ENCODE measurements around the gene HAGH.

The HAGH gene

DNA sequence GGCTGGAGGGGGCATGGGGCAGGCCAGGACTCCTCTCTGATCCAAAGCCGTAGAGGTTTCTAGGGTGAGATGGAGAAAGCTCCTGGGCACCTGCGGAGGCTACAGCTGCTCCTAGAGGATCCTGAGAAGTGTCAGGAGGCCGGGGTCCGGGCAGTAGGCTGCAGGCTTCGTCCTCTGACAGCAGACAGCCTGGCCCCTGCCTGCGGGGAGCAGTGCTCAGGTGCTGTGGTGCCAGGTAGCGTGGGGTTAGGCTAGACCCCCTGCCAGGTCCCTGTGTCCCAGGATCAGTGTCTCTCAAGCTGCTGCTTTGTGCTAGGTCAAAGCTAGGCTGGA, 52.2 kb downstream of the HAGH start:
- peak overlapping the region in 1 of 2 donors; percentile 81 for H3K4me3 ChIP-seq (ENCODE audit: low read length in 2 of 2)
- no peak overlapping the region for H3K9ac ChIP-seq (ENCODE audit: low read depth in 1 of 2, low read length in 2 of 2)
- H3K36me3 ChIP-seq (ENCODE audit: control insufficient read depth in 2 of 2, insufficient read depth in 2 of 2, low read length in 2 of 2) = peaks cover 16 to 33% of the 10 kb centered on the region in 2 donors
- H3K4me1 ChIP-seq (ENCODE audit: control insufficient read depth in 2 of 2, insufficient read depth in 2 of 2, low read length in 2 of 2) = peaks cover 27 to 34% of the 10 kb centered on the region in 2 donors
- no peaks in the 10 kb centered on the region for H3K27me3 ChIP-seq (ENCODE audit: control insufficient read depth in 2 of 2, insufficient read depth in 2 of 2, low read length in 2 of 2)
- no peaks in the 10 kb centered on the region for H3K9me3 ChIP-seq (ENCODE audit: control insufficient read depth in 2 of 2, low read length in 2 of 2)
- no peak overlapping the region for H3K27ac ChIP-seq (ENCODE audit: low read depth in 2 of 2, low read length in 2 of 2)

DNA sequence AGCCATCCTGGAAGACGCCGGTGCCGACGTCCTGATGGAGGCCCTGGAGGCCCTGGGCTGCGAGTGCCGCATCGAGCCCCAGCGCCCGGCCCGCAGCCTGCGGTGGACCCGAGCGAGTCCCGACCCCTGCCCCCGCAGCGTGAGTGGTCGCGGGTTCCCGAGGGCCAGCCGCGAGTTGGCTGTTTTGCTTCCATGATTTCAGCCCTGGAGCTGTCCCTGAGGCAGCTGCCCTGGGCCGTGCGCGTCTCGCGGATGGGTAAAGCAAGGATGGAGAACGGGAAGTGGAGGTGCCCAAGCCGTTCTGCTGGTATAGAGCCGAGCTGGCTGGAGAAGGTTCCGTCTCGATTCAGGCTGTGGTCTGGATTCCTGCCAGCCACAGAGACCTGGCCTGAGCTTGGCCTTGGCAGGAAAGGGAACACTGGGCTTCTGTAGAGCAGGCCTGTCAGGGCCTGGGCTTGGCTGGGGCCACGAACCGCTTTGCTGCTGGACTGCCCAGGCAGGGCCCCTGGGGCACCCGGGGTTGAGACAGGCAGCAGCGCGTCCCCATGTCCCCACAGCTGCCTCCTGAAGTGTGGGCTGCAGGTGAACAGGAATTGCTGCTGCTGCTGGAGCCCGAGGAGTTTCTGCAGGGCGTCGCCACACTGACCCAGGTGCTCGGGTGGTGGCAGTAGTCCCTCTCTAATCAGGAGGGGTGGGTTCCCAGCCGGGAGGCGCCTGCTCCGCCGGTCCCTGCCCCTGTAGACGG, 52.8 kb downstream of the HAGH start:
- peaks cover 27 to 34% of the 10 kb centered on the region in 2 donors for H3K4me1 ChIP-seq (ENCODE audit: control insufficient read depth in 2 of 2, insufficient read depth in 2 of 2, low read length in 2 of 2)
- H3K9ac ChIP-seq (ENCODE audit: low read depth in 1 of 2, low read length in 2 of 2) = peak overlapping the region; percentile 68 to 79
- H3K27me3 ChIP-seq (ENCODE audit: control insufficient read depth in 2 of 2, insufficient read depth in 2 of 2, low read length in 2 of 2) = no peaks in the 10 kb centered on the region
- H3K36me3 ChIP-seq (ENCODE audit: control insufficient read depth in 2 of 2, insufficient read depth in 2 of 2, low read length in 2 of 2) = peaks cover 16 to 30% of the 10 kb centered on the region in 2 donors
- no peaks in the 10 kb centered on the region for H3K9me3 ChIP-seq (ENCODE audit: control insufficient read depth in 2 of 2, low read length in 2 of 2)
- peak overlapping the region; percentile 81 to 88 for H3K4me3 ChIP-seq (ENCODE audit: low read length in 2 of 2)
- peak overlapping the region; percentile 90 to 91 for H3K27ac ChIP-seq (ENCODE audit: low read depth in 2 of 2, low read length in 2 of 2)

DNA sequence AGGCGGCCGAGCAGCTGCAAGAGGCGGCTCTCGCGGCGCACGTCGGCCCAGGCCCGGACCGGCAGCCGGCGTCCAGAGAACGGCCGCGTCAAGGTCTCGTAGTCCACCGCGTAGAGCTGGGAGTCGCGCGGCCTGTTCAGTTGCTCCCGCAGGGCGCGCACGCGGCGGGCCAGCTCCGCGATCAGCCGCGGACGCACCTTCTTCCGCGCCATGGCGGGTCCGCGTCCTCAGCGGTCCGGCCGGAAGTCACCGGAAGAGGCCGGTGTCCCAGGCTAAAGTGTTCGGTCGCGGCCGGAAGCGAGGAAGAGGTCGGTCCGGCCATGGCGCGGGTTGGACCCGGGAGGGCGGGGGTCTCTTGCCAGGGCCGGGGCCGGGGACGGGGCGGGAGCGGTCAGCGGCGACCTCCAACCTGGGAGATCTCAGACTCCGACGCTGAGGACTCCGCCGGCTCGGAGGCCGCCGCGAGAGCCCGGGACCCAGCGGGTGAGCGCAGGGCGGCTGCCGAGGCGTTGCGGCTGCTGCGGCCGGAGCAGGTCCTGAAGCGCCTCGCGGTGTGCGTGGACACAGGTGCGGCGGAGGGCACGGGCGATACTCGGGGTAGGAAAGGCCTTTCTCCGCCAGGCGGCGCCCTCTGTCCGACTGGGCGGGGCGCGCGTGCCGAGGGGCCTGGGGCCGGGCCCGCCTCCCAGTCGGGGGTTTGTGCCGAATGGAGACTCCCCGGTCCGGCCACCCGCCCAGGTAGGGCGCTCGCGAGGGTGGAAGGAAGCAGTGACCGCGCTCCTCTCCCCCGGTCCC, 53.5 kb downstream of the HAGH start, which contains the start of gene MRPS34:
Gene MRPS34 (minus strand): TSS at position 227 of the 795 bp plus-strand sequence. CDS start 15 bp downstream, at position 212.
- Histone ChIP-seq H3K4me3 (ENCODE audit: low read length in 2 of 2) (peak within 1 kb of the TSS; percentile 81 to 88), H3K9ac (ENCODE audit: low read depth in 1 of 2, low read length in 2 of 2) (peak within 1 kb of the TSS; percentile 78 to 79), H3K27me3 (ENCODE audit: control insufficient read depth in 2 of 2, insufficient read depth in 2 of 2, low read length in 2 of 2) (no peaks in the 10 kb centered on the region), H3K36me3 (ENCODE audit: control insufficient read depth in 2 of 2, insufficient read depth in 2 of 2, low read length in 2 of 2) (peaks cover 19 to 32% of the 10 kb centered on the region in 2 donors), H3K27ac (ENCODE audit: low read depth in 2 of 2, low read length in 2 of 2) (peak within 1 kb of the TSS; percentile 90 to 91), H3K9me3 (ENCODE audit: control insufficient read depth in 2 of 2, low read length in 2 of 2) (no peaks in the 10 kb centered on the region), H3K4me1 (ENCODE audit: control insufficient read depth in 2 of 2, insufficient read depth in 2 of 2, low read length in 2 of 2) (peaks cover 27 to 34% of the 10 kb centered on the region in 2 donors)

DNA sequence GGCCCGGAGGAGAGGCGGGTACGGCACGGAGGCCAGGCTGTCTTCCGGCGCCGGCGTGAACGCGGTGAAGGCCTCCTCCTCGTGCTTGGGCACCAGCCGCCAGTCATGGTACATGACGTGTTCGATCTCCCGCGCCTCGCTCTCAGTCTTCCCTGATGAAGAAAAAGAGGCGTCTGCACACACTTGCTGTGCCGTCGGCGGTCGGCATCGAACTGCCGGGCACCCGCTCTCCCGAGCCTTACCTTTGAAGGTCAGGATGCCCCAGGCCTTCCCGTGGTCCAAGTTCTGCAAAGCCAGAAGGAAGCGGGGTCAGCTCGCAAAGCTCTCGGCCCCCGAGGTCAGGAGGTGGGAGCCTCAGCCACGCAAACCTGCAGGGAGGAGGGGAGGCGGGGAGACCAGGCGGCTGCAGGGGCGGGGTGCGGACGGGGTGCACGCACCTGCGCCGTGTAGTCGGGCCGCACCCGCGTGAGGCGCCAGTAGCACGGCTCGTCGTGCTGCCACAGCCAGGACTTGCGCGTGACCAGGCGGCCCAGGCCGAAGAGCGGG, 54.2 kb downstream of the HAGH start, which contains the start of gene EME2:
Gene EME2 (plus strand): TSS at position 449 of the 546 bp plus-strand sequence. CDS start 418 bp downstream, outside the sequence.
- Histone ChIP-seq H3K36me3 (ENCODE audit: control insufficient read depth in 2 of 2, insufficient read depth in 2 of 2, low read length in 2 of 2) (peaks cover 19 to 32% of the 10 kb centered on the region in 2 donors), H3K4me1 (ENCODE audit: control insufficient read depth in 2 of 2, insufficient read depth in 2 of 2, low read length in 2 of 2) (peaks cover 27 to 34% of the 10 kb centered on the region in 2 donors)

DNA sequence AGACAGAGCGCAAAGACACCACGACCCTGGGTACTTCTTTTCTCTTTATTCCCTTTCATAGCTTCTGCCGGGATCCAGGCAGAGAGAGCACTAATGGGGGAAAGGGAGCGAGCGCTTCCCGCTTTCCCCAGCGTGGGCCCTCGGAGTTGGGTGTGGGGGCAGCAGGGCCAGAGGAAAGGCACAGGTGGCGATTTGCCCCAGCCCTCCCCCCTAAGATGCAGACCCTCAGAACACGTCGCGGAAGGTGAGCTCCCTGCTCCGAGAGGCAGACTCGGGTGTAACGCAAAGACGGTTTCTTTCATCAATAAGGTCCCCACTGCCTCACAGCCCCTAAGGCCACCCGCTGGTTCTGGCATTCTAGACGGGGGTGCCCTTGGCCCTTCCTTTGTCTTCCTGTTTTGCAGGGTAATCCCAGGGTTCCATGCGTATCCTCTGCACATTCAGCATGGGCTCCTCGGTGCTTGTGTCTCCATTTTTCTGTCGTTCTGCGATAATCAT, 54.7 kb downstream of the HAGH start:
- Histone ChIP-seq H3K36me3 (ENCODE audit: control insufficient read depth in 2 of 2, insufficient read depth in 2 of 2, low read length in 2 of 2) (peaks cover 19 to 32% of the 10 kb centered on the region in 2 donors), H3K27ac (ENCODE audit: low read depth in 2 of 2, low read length in 2 of 2) (peak overlapping the region; percentile 90 to 91), H3K4me1 (ENCODE audit: control insufficient read depth in 2 of 2, insufficient read depth in 2 of 2, low read length in 2 of 2) (peaks cover 27 to 34% of the 10 kb centered on the region in 2 donors), H3K9me3 (ENCODE audit: control insufficient read depth in 2 of 2, low read length in 2 of 2) (no peaks in the 10 kb centered on the region), H3K9ac (ENCODE audit: low read depth in 1 of 2, low read length in 2 of 2) (peak overlapping the region; percentile 78 to 79), H3K4me3 (ENCODE audit: low read length in 2 of 2) (peak overlapping the region; percentile 81 to 88), H3K27me3 (ENCODE audit: control insufficient read depth in 2 of 2, insufficient read depth in 2 of 2, low read length in 2 of 2) (no peaks in the 10 kb centered on the region)

More for the DNA sequence above, 54.2 kb downstream of the HAGH start, which contains the start of gene EME2:
- peak within 1 kb of the TSS; percentile 81 to 88 for H3K4me3 ChIP-seq (ENCODE audit: low read length in 2 of 2)
- no peaks in the 10 kb centered on the region for H3K9me3 ChIP-seq (ENCODE audit: control insufficient read depth in 2 of 2, low read length in 2 of 2)
- no peaks in the 10 kb centered on the region for H3K27me3 ChIP-seq (ENCODE audit: control insufficient read depth in 2 of 2, insufficient read depth in 2 of 2, low read length in 2 of 2)
- peak within 1 kb of the TSS; percentile 78 to 79 for H3K9ac ChIP-seq (ENCODE audit: low read depth in 1 of 2, low read length in 2 of 2)
- H3K27ac ChIP-seq (ENCODE audit: low read depth in 2 of 2, low read length in 2 of 2) = peak within 1 kb of the TSS; percentile 90 to 91

DNA sequence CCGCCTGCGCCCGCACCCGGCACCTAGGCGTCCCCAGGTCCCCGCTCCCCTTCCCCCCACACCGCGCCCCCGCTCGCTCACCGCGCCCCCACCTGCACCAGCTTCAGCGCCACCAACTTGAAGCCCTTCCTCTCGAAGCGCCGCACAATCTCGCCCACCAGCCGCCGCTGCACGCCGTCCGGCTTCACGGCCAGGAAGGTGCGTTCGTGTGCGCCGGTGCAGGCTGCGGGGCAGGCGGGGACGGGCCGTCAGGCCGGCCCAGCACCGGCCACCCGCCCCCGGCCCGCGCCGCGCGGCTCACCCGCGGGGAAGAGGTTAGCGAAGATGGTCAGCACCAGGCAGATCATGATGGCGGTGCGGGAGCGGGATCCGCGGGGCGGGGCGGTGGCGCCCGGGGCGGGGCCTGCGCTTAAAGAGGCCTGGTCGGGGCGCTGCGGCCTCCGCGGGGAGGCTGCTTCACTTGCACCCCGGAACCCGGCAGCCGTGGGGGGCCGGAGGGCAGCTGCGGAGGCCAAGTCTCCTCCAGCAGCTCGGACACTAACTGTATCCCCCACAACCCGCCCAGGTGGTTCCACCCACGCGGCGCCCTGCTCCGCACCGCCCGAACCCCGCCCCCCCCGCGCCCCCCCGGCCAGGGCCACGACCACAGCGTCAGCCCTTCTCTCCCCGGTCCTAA, 55.3 kb downstream of the HAGH start, which contains the start of gene NME3:
Gene NME3 (minus strand): TSS at position 356 of the 676 bp plus-strand sequence. CDS start 9 bp downstream, at position 347.
- Histone ChIP-seq H3K27me3 (ENCODE audit: control insufficient read depth in 2 of 2, insufficient read depth in 2 of 2, low read length in 2 of 2) (no peaks in the 10 kb centered on the region), H3K9me3 (ENCODE audit: control insufficient read depth in 2 of 2, low read length in 2 of 2) (no peaks in the 10 kb centered on the region), H3K4me3 (ENCODE audit: low read length in 2 of 2) (peak within 1 kb of the TSS; percentile 81 to 88), H3K4me1 (ENCODE audit: control insufficient read depth in 2 of 2, insufficient read depth in 2 of 2, low read length in 2 of 2) (peaks cover 27 to 34% of the 10 kb centered on the region in 2 donors), H3K9ac (ENCODE audit: low read depth in 1 of 2, low read length in 2 of 2) (peak within 1 kb of the TSS; percentile 78 to 79), H3K27ac (ENCODE audit: low read depth in 2 of 2, low read length in 2 of 2) (peak within 1 kb of the TSS; percentile 90 to 91), H3K36me3 (ENCODE audit: control insufficient read depth in 2 of 2, insufficient read depth in 2 of 2, low read length in 2 of 2) (peaks cover 15 to 33% of the 10 kb centered on the region in 2 donors)

DNA sequence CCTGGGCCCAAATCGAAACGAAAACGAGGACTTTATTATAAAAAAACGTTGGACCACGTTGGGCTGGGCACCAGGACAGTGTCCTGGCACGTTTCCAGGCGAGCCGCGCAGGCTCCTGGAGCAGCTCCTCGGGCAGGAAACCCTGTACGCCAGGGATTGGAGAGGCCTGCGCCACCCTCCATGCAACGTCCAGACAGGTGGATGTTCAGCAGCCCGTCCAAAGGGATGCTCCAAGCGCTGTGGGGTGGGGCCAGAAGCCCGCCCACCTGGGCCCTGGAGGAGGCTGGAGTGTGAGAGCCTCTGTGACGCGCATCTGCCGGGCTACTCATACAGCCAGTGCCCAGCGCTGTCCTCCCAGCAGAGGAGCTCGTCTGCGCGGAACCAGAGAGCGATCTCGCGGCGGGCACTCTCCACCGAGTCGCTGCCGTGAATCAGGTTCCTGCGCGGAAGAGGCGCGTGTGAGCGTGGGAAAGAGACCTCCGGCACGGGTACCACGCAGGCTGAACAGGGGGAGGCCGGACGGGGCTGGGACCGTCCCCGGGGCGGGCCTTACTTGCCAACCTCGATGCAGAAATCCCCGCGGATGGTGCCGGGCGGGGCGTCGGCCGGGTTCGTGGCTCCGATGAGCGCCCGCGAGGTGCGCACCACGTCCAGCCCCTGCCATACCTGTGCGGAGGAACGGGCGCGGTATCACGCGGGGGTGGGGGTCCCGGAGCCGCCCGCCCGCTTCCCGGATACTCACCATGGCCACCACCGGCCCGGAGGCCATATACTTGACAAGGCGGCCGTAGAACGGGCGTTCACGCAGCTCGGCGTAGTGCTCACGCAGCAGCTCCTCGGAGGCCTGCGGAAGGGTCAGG, 56.1 kb downstream of the HAGH start:
- H3K9me3 ChIP-seq (ENCODE audit: control insufficient read depth in 2 of 2, low read length in 2 of 2) = no peaks in the 10 kb centered on the region
- peak overlapping the region; percentile 81 to 88 for H3K4me3 ChIP-seq (ENCODE audit: low read length in 2 of 2)

DNA sequence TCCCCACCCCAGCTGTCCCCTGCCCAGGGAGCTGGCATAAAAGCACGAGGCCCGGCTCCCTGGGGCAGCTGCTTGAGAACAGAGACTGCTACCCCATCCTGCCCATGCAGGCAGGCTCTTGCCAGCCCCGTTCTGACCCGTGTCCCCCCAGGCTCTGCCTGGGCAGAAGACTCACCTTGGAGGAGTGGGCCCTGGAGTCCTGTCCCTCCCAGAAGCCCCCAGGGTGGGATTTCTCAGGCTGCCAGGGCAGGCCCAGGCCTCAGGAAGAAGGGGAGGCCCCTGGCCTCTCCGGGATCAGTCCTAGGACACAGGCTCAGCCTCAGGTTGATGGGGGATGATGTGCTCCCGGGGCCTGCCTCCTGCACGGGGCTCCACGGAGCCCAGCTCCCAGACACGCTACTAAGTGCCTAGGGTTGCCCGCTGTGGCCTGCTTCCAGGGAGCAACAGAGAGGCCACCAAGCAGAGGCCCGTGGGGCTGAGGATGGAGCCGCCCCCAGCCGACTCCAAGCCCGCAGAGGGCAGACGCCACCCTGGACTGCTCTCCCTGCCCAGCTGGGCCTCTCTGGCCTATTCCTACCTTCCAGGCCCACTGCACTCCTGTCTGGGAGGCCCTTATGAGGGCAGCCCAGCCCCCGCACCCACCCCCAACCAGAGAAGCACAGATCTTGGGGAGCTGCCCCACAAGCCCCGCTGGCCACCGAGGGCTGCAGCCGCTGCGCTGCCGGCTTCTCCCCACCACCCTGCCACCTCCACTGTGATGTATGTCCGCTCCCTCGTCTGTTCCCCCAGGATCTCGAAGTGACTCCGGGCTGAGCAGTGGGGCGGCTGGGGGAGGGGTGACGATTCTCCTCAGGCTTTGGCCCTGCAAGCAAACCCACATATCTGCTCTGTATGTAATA, 57.0 kb downstream of the HAGH start:
- Histone ChIP-seq H3K4me3 (ENCODE audit: low read length in 2 of 2) (peak overlapping the region; percentile 81 to 88), H3K9me3 (ENCODE audit: control insufficient read depth in 2 of 2, low read length in 2 of 2) (no peaks in the 10 kb centered on the region), H3K4me1 (ENCODE audit: control insufficient read depth in 2 of 2, insufficient read depth in 2 of 2, low read length in 2 of 2) (peaks cover 25 to 32% of the 10 kb centered on the region in 2 donors), H3K36me3 (ENCODE audit: control insufficient read depth in 2 of 2, insufficient read depth in 2 of 2, low read length in 2 of 2) (peaks cover 28 to 35% of the 10 kb centered on the region in 2 donors), H3K27me3 (ENCODE audit: control insufficient read depth in 2 of 2, insufficient read depth in 2 of 2, low read length in 2 of 2) (no peaks in the 10 kb centered on the region), H3K9ac (ENCODE audit: low read depth in 1 of 2, low read length in 2 of 2) (peak overlapping the region in 1 of 2 donors; percentile 41), H3K27ac (ENCODE audit: low read depth in 2 of 2, low read length in 2 of 2) (peak overlapping the region; percentile 50 to 91)

More for the DNA sequence above, 56.1 kb downstream of the HAGH start:
- Histone ChIP-seq H3K27me3 (ENCODE audit: control insufficient read depth in 2 of 2, insufficient read depth in 2 of 2, low read length in 2 of 2) (no peaks in the 10 kb centered on the region), H3K9ac (ENCODE audit: low read depth in 1 of 2, low read length in 2 of 2) (peak overlapping the region; percentile 41 to 67), H3K27ac (ENCODE audit: low read depth in 2 of 2, low read length in 2 of 2) (peak overlapping the region; percentile 50 to 91), H3K36me3 (ENCODE audit: control insufficient read depth in 2 of 2, insufficient read depth in 2 of 2, low read length in 2 of 2) (peaks cover 19 to 31% of the 10 kb centered on the region in 2 donors), H3K4me1 (ENCODE audit: control insufficient read depth in 2 of 2, insufficient read depth in 2 of 2, low read length in 2 of 2) (peaks cover 27 to 34% of the 10 kb centered on the region in 2 donors)

Data from mucosa of rectum (tissue), 2 donors.